Loucy (cell line): ENCODE data around the gene IL1RAPL2.

ENCODE experiments used
- H2AFZ ChIP-seq: fragments of 200-600 bp; sonication (generic); 2 replicates; pipeline ENCODE4 v1.6.0; 2016; ENCODE audit warnings: antibody characterized with exemption, mild to moderate bottlenecking, low read length, moderate library complexity
- H3F3A ChIP-seq: fragments of 200-600 bp; 2 replicates; pipeline ENCODE4 v1.6.0; 2016; ENCODE audit warnings: antibody characterized with exemption, low read depth, mild to moderate bottlenecking
- H3K27me3 ChIP-seq: fragments of 200-600 bp; sonication (generic); 2 replicates; pipeline ENCODE4 v1.6.1; 2014; ENCODE audit warnings: low read length, mild to moderate bottlenecking; ENCODE audit not compliant: insufficient read depth, poor library complexity, severe bottlenecking
- H3K36me3 ChIP-seq: fragments of 200-600 bp; sonication (generic); 2 replicates; pipeline ENCODE4 v1.6.1; 2016; ENCODE audit warnings: low read length; ENCODE audit not compliant: insufficient read depth
- H3K4me1 ChIP-seq: fragments of 200-600 bp; sonication (generic); 2 replicates; pipeline ENCODE4 v1.5.1; 2014; ENCODE audit warnings: low read length, mild to moderate bottlenecking; ENCODE audit not compliant: insufficient read depth, poor library complexity, severe bottlenecking
- H3K4me2 ChIP-seq: fragments of 200-600 bp; sonication (generic); 2 replicates; pipeline ENCODE4 v1.6.0; 2014; ENCODE audit warnings: antibody characterized with exemption, low read length, low read depth, mild to moderate bottlenecking; ENCODE audit not compliant: poor library complexity, severe bottlenecking
- H3K4me3 ChIP-seq: fragments of 200-600 bp; sonication (generic); 2 replicates; pipeline ENCODE4 v1.5.1; 2014; ENCODE audit warnings: low read length, mild to moderate bottlenecking, mixed read lengths; ENCODE audit not compliant: poor library complexity, severe bottlenecking
- H3K79me2 ChIP-seq: fragments of 200-600 bp; sonication (generic); 2 replicates; pipeline ENCODE4 v1.6.1; 2014; ENCODE audit warnings: low read length; ENCODE audit not compliant: insufficient read depth
- H3K9ac ChIP-seq: fragments of 200-600 bp; sonication (generic); 2 replicates; pipeline ENCODE4 v1.6.0; 2014; ENCODE audit warnings: mild to moderate bottlenecking, low read depth, low read length, moderate library complexity; ENCODE audit not compliant: poor library complexity, severe bottlenecking
- H3K9me2 ChIP-seq: fragments of 200-600 bp; sonication (generic); replicated peaks from 2 replicates; pipeline ENCODE4 v1.6.1; 2016; ENCODE audit warnings: low read depth, low read length, mixed read lengths
- H3K9me3 ChIP-seq: fragments of 200-600 bp; sonication (generic); 2 replicates; pipeline ENCODE4 v1.6.1; 2014; ENCODE audit warnings: mild to moderate bottlenecking, antibody characterized with exemption, low read length, low read depth; ENCODE audit not compliant: insufficient read depth
- H4K20me1 ChIP-seq: fragments of 200-600 bp; sonication (generic); 2 replicates; pipeline ENCODE4 v1.6.0; 2014; ENCODE audit warnings: antibody characterized with exemption, low read length, mild to moderate bottlenecking; ENCODE audit not compliant: insufficient read depth, poor library complexity, severe bottlenecking
- EZH2phosphoT487 ChIP-seq: fragments of 200-600 bp; IDR thresholded peaks from 2 replicates; pipeline ENCODE4 v1.6.1; 2018; ENCODE audit warnings: antibody characterized with exemption, mild to moderate bottlenecking, moderate library complexity, borderline replicate concordance
- TF ChIP-seq, protein P1 (sequence below): fragments of 200-600 bp; sonication (generic); conservative IDR thresholded peaks from 2 replicates; pipeline ENCODE4 v1.5.1; 2014; ENCODE audit warnings: mild to moderate bottlenecking, antibody characterized with exemption, low read length

Gene IL1RAPL2

DNA sequence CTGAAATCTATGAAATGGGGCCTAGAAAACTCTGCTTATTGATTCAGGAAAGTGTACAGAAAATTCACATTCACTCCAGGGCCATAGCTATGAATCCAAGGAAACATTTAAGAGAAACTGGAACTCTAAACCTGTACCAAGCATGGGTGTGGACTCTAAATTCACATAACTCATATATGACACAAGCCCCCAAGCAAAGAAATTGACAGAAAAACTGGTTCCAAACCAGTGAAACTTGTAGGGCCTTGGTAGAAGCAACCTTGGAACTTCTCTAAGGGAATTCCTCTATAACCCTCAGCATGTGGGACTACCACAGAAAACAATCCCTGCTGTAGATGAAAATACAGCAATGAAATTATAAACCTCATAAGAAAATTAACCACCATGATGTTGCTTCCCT, 1149.7 kb downstream of the IL1RAPL2 start:
- Histone ChIP-seq H3K27me3 (no peaks in the 10 kb centered on the region), H3K9me3 (no peaks in the 10 kb centered on the region), H3K4me1 (no peaks in the 10 kb centered on the region), H4K20me1 (no peaks in the 10 kb centered on the region), H3K4me3 (no peak overlapping the region), H3F3A (no peaks in the 10 kb centered on the region), H3K36me3 (no peaks in the 10 kb centered on the region), H3K9ac (no peak overlapping the region), H3K9me2 (no peaks in the 10 kb centered on the region), H3K4me2 (no peak overlapping the region), H2AFZ (no peak overlapping the region), H3K79me2 (no peaks in the 10 kb centered on the region)
- no peak for TF ChIP-seq EZH2phosphoT487
- TF ChIP-seq, protein P1, sequence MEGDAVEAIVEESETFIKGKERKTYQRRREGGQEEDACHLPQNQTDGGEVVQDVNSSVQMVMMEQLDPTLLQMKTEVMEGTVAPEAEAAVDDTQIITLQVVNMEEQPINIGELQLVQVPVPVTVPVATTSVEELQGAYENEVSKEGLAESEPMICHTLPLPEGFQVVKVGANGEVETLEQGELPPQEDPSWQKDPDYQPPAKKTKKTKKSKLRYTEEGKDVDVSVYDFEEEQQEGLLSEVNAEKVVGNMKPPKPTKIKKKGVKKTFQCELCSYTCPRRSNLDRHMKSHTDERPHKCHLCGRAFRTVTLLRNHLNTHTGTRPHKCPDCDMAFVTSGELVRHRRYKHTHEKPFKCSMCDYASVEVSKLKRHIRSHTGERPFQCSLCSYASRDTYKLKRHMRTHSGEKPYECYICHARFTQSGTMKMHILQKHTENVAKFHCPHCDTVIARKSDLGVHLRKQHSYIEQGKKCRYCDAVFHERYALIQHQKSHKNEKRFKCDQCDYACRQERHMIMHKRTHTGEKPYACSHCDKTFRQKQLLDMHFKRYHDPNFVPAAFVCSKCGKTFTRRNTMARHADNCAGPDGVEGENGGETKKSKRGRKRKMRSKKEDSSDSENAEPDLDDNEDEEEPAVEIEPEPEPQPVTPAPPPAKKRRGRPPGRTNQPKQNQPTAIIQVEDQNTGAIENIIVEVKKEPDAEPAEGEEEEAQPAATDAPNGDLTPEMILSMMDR: no peak

DNA sequence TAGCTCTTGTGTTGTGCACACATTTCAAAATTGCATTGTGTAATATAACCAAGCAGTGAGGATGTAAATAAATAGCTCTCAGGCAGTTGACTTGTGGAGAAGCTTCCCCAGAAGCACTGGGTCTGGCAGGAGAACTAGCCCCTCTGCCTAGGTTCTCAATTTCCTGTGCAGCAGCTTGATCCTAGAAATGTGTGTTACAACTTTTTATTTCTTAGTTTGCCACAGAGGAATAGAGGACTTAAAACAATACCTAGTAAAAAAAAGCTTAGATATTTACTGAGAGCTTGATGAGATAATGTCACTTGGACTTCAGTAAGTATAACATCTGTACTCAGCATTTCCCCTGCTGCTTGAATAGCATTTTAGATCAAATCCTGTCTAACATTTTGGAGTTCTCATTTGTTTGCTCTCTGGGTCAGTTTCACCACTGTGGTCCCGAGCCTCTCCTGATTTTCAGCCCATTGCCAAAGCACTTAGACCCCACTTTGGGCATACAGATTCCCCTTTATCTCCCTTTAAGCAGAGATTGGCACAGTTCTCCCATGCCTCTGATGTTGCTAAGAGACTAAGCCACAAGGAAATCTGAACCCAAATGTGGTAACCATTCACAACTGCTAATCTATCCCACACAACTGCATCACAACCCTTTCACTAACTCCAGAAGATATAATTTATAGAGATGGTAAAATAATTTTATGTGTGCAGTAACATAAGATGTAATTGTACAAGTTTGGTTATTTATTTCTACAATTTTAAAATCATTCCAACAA, 1158.2 kb downstream of the IL1RAPL2 start:
- Histone ChIP-seq H2AFZ (no peak overlapping the region), H4K20me1 (no peaks in the 10 kb centered on the region), H3K9ac (no peak overlapping the region), H3K4me3 (no peak overlapping the region), H3K9me2 (no peaks in the 10 kb centered on the region), H3K4me2 (no peak overlapping the region), H3F3A (no peaks in the 10 kb centered on the region), H3K27me3 (no peaks in the 10 kb centered on the region), H3K4me1 (no peaks in the 10 kb centered on the region), H3K9me3 (no peaks in the 10 kb centered on the region), H3K36me3 (no peaks in the 10 kb centered on the region), H3K79me2 (no peaks in the 10 kb centered on the region)
- TF ChIP-seq, protein P1: no peak
- TF ChIP-seq EZH2phosphoT487: no peak

DNA sequence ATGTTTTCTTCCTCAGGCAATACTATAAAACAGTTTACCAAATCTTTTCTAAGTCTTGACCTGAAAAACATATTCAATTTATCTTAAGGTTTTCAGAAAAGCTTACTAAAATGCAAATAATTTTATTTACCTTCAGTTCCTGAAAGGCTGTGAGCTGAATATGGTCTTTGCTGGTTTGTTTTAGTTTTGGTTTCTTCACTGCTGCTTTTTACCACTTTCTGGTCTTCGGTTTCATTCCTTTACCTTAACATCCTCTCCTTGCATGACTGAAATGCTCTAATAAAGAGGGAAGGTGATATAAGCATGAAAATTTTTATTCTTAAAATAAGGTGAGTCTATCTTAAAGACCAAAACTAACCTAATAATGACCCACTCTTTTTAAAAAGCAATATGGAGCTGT, 1159.2 kb downstream of the IL1RAPL2 start:
- Histone ChIP-seq H3K27me3 (no peaks in the 10 kb centered on the region), H3K4me1 (no peaks in the 10 kb centered on the region), H3F3A (no peaks in the 10 kb centered on the region), H3K36me3 (no peaks in the 10 kb centered on the region), H3K9me2 (no peaks in the 10 kb centered on the region), H2AFZ (no peak overlapping the region), H3K79me2 (no peaks in the 10 kb centered on the region), H3K4me2 (no peak overlapping the region), H4K20me1 (no peaks in the 10 kb centered on the region), H3K9ac (no peak overlapping the region), H3K4me3 (no peak overlapping the region), H3K9me3 (no peaks in the 10 kb centered on the region)
- TF ChIP-seq EZH2phosphoT487: no peak
- TF ChIP-seq, protein P1: no peak
